HUDEP-2 (cell line): Measurements from ENCODE around the gene NRXN3.
A peak's percentile ranks its signal among the peaks of the same experiment; 100 is the strongest.

ENCODE experiments used
- DNase-seq, 76 experiments: peaks; one replicate each; lab custom pipeline; 2025; ENCODE audit not compliant: unreplicated experiment in 76 of 76; lab: John Stamatoyannopoulos, UW

Gene NRXN3

DNA sequence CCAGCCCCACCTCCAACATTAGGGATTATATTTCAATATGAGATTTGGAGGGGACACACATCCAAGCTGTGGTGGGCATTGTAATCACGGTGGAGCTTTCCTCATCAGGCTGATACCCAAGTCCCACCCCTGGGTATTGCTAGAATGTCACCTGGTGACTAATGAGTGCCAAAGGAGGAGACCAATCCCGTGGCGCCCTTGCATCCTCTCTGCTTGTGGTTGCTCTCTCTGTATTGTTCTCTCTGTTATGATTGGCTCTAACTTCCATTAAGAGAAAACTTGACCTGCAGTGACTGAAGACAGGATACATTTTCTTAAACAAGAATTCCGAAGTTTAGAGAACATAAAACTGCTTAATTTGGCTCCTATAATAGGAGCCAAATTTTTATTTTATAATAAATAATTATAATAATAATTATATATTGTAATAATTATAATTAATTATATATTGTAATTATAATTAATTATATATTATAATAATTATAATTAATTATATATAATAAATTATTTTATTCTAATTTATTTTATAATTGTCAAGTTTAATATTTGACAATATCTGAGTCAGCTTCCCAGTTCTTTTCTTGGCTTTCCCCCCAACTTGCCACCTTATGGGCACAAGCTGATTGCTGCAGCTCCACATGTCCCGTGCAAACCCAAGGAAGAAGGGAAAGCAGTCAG lies 1621.0 kb downstream of the NRXN3 start:
- no peak for DNase-seq

DNA sequence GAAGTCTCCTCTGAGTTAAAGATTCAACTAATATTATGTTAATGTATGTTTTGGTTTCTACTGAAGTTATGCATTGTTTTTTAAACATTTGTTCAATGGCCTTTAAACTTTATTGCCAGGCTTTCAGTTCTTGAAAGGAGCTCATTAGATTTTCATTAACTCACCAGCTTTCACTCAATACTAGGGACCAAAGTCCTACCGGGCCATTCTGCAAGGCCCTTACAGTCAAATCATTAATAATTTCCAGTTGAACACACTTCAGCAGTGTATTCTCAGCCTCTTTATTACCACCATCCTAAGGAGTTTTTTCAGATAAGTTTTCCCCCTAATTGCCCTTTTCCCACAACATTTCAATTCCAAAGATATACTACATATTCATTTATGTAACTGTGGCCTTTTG lies 1631.9 kb downstream of the NRXN3 start:
- no peak for DNase-seq

DNA sequence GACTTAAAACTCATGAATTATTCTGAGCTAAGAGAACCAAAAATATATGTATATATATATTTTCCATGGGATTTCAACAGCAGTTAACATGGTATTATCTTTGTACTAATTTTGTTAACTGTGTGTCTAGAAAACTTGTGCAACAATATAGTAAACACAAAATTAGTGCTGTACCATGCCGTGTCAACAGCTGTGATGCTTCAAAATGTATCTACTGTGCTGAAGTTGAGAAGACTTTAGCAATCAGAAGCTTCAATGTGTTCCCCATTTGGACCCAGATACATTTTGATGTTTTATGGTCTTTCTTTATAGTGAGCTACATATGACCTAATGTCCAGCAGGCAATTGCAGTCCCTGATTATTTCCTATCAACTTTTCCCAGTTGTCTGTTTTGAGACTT lies 1635.5 kb downstream of the NRXN3 start:
- DNase-seq = no peak

DNA sequence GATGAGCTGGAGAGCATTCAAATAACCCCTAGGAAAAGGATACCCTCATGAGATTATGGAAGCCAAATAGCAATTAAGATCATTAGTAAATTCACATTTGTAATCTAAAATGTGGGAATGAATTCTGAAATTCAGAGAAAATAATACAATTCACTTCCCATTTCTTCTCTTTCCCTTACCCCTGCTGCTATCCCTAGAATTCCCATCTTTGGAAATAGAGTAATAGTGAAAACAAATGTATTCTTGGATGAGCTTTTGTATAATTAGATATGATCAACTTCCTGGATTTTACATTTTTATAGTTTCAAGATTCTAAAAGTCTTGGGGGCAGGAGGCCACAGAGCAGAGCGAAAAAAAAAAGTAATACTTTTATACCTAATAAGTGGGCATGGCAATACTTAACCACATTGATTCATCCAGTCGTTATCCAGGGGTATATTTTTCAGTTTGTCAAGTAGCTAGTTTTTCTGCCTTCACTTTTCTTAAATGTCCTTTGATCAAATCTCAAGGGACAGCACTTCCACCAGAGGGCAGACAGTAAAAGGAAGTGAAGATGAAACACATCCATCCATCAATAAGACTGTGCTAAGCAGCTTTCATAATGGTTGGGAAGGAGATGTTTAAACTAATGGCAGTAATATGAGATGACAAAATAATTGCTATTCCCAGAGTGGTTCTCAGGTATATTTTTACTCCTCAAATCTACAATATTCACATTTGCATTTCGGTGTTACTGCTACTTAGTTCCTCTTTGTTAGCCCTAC lies 1639.9 kb downstream of the NRXN3 start:
- peak in 1 of 76 experiments; percentile 2 for DNase-seq

DNA sequence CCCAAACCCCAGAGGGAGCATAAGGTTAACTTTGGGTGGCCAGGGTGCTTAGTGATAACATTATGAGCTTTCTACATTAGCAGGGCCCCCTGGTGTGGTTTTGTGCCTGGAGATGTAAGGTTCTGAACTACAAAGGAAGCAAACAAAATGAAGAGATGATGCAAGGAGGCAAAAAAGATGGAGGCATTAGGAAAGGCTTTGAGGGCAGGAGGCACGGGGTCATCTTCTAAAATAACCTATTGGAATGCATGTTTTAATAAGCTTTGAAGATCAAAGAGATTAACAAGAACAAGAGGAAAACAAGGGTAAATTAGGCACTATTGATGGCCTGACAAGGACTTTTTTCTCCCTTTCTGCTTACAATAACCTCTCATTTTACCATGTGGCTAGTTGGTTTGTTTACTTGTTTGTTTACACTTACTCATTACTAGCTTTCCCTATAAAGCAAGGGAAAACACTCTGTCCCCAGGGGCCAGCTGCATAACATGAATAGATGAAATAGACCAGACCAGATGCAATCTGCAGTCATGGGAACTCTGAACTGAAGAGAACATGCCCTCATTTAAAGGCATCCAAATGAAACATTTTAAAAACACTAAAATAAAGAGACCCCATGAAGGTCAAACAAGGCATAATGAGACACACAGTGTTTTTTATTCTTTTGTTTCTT lies 1650.8 kb downstream of the NRXN3 start:
- DNase-seq = no peak

DNA sequence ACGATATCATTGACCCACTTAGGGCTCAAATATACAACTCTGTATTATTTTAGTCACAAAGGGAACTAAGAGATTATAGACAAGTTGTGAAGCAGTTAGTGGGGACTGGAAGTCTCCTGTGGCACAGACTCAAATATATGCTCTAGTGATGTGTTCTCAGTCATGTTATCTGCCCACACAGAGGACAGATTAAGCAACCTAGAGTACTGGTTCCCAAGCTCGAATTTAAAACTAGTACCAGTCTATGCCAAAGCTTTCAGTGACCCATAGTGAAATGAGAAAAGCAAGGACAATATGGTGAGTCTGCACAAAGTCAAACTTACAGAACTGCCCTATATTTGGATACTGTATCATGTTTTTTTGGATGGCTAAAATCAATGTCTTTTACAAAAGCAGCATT lies 1651.9 kb downstream of the NRXN3 start:
- DNase-seq = no peak

DNA sequence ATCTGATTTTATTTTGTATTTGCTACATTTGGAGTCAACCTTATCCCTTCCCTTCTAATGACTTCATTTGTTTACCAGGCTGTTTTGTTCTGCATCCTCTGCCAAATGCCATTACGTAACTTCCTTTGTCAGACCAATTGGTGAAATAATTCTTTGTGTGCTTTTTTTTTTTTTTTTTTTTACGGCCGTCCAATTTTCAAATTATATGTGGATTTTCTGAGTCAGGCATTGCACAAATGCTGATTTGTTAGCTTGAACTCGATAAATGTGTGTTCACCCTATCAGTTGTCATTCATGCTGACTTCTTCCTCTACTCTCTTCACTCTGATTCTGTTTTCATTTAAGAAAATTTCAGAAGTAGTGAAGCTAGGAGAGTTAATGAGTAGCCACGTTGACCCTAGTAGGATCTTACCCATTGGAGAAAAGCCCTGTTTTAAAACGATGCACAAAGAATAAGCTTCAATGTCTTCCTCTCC lies 1654.9 kb downstream of the NRXN3 start:
- no peak for DNase-seq

DNA sequence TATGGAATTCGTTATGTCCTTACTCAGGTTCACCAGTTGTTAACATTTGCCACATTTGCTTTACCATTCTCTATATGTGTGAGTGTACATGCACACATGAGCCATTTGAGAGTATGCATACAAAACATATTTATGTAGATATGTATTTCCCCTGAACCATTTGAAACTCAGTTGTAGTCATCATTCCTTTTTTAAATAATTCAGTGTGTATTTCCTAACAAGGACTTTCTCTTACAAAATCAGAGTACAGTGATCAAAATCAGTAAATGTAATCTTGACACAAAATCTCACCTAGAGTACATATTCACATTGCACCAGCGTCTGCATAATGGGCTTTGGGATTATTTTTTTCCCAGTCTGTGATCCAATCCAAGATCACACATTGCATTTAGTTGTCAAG lies 1656.2 kb downstream of the NRXN3 start:
- no peak for DNase-seq

DNA sequence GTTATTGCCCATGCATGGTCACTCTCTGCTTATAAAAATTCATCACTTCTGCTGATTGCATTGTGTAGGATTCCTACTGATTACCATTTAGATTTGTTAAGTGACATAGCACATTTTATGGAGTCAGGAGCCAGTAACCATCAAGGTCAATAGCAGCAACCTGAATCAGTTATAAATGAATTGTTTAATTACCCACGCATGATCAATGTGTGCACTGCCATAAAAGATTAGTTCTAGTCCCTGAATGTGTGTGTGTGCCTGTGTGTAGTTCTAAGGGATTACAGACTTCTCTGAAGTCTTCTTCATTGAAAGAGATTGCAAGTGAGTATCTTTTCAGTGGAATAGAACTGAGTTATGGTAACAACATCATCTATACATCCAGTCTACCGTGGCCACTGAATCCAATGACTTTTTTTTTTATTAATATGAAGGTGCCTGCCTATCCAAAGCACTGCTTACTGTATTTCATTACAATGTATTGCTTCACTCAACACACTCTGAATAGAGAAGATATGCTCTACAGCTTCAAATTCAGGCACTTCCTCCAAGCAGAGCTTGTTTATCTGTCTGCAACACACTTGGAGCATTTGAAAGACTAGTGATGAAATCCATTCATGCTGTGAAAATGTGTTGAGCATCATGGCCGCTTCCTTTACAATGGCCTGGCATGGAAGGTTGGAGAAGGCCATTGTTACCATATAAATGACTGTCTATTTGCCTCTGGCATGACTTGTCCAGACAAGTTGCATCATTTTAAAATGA lies 1659.4 kb downstream of the NRXN3 start:
- DNase-seq = no peak

DNA sequence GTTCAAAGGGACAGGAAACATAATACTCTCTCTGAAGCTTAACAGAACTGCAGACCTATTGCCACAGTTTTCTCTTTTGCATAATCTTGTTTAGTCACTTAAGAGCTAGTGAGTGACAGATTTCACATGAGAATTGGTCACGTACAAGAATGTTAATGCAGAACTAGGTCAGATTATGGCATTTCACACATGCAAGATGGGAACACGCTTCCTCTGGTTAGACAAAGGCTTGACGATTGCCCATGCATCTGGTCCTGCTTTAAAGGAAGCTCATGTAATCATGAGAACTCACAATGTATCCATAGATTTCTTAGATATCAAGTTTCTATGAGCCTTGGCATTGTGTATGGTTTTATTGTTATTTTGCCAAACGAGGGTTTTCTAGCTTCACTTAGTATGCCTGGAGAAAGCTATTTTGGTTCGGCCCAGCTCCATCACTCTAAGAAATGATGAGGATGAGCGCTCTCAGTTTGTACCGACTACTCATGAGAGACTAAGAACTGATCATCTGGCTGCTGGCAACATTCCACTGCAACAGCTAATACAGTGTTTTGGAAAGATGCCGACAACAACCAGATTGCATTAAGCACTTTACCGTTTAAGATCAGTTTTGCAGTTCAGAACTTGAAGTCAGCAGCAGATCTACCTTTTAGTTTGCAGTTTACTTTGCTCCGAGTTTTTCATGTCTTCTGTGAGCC lies 1661.2 kb downstream of the NRXN3 start:
- DNase-seq = no peak

DNA sequence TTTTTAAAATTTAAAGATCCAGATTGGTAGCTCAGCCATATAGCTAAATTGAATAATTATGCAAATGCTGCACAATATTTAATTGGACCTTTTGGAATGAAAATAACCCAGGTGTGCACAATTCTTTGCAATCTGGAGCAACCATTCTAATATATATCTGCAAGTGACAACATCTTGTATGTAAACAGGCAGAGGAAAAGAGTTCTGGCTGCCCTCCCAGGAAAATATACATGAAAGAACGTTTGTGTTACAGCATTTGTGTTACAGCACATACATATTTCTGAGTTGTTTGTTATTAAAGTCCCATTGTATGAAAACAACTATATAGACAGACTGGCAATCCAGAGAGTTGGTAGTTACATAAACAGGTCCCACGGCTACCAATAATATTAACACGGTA lies 1663.6 kb downstream of the NRXN3 start:
- DNase-seq = no peak

DNA sequence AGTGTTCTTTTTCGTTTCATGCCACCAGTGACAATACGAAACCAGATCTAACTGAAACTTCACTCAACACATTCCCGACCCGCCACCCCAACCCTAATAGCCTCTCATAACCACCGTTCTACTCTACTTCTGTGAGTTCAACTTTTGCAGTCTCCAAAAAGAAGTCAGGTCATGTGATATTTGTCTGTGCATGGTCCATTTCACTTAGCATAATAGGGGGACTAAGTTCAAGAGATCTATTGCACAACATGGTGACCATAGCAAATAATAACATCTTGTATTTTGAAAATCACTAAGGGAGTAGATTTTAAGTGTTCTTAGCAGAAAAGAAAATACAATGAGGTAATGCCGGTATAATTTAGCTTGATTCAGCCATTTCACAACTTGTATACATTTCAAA lies 1664.7 kb downstream of the NRXN3 start:
- DNase-seq = no peak

DNA sequence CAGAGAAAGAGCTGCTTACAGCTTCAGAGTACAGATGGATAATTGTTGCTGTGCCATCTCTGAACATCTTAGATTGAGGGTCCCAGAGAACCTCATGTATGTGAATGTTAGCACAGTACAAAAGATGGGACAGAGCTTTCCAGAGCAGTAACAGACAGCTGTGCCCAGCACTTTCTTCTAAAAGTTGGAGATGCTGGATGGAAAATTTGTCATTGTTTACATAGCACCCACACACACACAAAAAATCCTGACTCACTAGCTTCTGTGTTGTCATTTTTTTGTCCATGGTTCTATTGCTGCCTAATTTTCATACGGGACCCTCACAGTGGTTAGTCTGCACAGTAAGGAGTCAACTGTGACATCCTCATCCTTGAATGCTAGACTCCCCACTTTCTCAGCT lies 1666.4 kb downstream of the NRXN3 start:
- no peak for DNase-seq

DNA sequence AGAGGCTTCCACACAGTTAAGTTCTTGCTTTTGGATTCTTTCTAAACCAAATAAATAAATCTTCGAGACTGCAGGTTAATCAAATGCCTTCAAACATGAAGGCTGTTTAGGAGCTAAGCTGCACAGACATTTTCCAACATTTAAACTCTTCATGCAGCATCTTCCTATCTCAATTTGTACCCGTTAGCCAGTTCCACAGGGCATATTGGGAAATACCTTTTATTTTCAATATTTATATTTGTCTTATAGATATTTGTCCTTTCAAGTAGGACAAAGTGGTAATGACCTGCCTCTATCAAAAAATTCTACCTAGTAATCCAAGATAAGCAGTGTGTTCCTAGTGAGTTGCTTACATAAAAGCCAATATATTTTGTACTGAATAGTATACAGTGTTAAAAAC lies 1667.5 kb downstream of the NRXN3 start:
- no peak for DNase-seq

DNA sequence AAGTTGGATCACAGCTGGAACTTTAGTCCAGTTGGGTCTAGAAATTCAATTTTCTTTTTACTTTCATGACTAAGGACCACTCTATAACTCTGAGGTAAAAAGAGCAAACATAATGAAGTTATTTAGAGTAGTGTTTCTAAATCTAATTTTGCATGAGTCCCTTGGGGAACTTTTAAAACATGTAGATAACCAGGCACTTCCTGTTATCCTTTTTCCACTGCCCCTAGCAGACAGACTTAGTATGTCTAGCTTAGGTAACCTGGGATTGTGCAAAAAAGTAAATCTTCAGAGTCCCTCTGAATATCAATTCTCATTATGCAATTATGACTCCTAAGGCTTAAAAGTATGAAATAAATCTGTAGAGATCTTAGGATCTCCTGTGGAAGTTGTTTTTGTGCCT lies 1669.9 kb downstream of the NRXN3 start:
- no peak for DNase-seq

DNA sequence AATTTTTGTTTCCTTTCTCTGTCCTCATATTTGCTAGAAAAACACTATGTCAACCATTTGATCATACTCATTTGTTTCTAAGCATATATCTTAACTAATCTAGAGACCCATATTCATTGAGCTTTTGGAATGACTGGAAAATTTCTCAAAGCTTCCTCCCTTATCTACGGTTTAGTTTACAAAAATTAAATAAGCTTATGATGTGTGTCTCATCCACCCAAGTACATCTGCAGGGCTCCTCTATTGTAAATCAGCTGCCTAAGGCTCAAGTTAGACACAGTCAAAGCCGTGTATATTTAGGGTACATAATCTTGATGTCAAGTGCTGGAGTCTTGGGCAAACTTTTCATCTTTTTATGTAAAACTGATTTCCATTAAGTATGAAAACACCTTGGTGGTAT lies 1670.7 kb downstream of the NRXN3 start:
- no peak for DNase-seq

DNA sequence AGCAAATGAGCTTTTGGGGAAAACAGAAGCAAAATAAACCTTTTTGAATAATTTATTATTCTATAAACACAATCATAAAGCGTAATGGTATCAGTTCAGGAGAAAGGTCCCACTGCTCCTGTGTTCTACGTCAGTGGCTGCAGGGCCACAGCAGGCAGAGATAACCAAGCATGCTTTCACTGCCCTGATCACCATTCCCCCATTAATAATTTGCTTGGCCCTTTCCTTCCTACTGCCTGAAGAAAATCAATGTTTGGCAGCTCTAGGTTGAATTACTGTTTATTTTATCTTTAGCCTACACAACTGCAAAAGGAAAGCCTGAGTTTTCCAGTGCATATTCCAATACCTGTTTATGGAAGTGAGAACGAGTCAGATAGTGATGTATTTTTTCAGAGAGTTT lies 1671.3 kb downstream of the NRXN3 start:
- DNase-seq = no peak

DNA sequence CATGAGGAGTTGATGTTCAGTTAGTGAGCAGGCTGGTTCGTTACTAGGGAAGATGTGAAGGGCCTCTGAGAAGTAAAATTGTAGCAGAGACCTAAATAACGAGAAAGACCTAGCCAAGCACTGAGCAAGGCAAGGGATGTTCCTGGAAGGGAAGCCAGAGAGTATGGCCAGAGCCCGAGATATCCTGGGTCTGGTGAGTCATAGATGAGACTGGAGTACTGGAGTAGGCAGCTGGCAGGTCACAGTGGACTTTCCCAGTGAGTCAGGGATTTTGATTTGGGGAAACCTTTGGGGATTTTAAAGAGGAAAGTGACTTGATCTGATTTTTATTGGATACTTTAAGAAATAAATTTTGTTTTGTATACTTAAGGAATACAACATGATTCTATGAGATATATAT lies 1672.1 kb downstream of the NRXN3 start:
- no peak for DNase-seq

DNA sequence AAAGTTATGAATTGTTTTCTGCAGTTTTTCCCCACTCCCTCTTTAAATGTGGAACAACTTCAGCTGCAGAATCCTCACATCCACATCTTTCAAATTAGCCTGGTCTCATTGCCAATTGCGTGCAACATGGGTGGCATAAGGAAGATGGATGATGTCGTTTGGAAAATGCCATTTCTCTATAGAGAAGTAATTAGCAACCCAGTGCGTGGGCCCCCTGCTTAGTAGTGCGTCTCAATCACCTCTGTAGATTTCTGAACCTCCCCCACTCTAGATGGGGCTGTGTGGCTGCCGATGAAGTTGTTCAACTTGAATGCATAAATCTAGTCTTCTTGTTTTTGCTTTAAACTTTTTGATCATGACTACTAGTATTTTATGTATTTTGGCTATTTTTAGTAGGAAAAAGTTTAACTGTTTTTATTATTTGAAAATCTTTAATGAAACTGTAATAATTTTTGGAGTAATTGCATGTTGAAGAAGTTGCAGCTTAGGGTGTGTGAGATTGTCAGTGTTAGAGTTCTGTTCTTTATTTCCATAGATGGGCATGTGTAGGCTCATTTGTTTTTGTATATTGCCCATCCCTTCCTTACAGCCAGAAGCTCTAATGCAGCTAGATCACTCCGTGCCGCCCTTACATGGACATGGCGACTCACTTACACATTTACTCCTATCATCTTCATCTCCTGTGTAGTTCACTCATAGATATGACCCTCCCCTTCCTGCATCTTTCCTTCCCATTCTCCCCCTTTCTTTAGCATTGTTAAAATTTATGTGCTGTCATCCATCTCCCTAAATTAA lies 1683.0 kb downstream of the NRXN3 start:
- DNase-seq = no peak

DNA sequence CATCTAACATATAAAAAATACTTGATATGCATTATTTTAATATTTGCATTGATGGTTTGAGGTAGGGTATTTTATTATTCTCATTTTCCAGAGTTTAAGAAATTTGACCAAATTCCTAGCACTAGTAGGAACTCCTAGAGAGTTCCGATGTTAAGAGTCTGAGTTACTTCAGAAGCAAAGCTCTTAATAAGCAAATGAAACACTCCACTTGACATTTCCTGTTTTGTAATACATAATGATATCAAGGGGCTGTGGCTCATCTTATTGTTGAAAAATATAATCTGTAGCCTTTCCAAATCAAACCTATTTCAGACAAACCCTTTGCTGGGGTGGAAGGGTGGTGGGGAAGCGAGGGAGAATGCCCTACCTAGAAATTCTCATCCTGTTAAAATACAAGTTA lies 1685.6 kb downstream of the NRXN3 start:
- no peak for DNase-seq
